ENCODE data around the gene ARAP3.
A peak's percentile ranks its signal among the peaks of the same experiment; 100 is the strongest.
"Not testable (repeated sequence)": the region's sequence is repeated elsewhere in the genome, so short reads cannot be mapped to it uniquely, and the experiment has no call there.

The ARAP3 gene

DNA sequence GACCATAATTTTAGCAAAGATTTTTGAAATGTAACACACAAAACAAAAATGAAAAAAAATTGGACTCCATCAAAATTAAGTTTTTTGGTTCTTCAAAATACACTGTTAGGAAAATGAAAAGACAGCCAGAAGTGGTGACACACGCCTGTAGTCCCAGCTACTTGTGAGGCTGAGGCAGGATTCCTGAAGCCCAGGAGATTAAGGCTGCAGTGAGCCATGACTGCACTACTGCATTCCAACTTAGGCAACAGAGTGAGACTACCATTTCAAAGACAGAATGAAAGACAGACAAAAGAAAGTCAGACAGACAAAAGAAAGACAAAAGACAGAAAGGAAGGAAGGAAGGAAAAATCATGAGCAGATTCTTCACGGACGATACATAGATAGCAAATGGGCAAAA, 70.7 kb downstream of the ARAP3 start:
- DNase-seq = no peak

DNA sequence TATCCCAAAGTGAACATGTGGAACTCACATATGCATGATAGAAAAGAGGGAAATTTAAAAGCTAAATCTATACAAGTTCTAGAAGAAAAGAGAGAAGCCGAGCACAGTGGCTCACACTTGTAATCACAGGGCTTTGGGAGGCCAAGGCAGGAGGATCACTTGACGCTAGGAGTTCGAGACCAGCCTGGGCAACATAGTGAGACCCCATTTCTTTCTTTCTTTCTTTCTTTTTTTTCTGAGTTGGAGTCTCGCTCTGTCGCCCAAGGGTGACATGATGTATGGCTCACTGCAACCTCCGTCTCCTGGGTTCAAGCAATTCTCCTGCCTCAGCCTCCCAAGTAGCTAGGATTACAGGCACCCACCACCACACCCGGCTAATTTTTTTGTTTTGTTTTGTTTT, 72.1 kb downstream of the ARAP3 start:
- DNase-seq = not testable (repeated sequence)

DNA sequence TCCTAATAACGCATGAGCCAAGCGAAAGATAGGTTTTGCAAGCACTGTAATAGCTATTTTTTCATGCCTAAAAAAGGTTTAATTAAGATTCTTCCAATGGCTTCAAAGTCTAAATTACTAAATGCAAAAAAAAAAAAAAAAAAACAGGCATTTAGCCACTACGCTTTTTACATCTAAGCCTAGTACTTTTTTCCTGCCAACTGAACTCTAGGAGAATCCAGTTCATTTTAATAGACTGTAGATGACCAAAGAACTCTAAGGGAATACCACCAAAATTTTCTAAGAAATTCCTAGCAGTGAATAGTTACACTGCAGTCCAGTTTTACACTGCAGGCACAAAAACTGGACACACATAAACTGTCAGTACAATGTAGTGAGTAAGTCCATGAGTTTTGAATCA, 73.0 kb downstream of the ARAP3 start:
- DNase-seq = no peak

DNA sequence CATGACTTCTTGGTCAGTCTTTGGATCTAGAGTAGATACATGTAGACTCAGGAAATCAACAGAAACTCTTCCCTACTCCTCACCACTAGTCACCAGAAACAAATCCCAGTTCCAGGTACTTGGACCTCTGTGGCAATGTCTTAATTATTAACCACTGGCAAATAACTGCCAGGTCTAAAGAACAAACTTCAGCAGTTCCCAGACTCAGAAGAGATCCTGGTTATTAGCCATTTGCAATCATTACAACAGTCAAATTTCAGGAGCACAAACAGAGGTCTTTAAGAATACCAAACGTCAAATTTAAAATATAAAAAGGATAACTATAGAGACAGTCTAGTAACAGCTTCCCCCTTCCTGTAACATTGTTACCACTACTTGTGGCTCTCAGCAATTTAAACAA, 73.5 kb downstream of the ARAP3 start:
- DNase-seq = no peak

DNA sequence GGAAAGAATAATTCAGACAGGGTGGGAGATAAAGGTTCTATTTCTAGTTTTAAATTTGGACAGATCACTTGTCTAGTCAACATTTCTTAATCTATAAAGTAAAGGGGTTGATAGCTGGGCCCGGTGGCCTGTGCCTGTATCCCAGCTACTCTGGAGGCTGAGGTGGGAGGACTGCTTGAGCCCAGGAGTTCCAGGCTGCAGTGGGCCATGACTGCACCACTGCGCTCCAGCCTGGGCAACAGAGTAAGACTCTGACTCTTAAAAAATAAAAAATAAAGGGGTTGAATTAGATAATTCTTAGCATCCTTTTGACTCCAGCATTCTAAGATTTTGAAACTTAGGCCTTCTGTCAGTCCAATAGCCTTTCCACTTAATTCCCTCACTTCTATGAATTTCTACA, 74.0 kb downstream of the ARAP3 start:
- DNase-seq = no peak

DNA sequence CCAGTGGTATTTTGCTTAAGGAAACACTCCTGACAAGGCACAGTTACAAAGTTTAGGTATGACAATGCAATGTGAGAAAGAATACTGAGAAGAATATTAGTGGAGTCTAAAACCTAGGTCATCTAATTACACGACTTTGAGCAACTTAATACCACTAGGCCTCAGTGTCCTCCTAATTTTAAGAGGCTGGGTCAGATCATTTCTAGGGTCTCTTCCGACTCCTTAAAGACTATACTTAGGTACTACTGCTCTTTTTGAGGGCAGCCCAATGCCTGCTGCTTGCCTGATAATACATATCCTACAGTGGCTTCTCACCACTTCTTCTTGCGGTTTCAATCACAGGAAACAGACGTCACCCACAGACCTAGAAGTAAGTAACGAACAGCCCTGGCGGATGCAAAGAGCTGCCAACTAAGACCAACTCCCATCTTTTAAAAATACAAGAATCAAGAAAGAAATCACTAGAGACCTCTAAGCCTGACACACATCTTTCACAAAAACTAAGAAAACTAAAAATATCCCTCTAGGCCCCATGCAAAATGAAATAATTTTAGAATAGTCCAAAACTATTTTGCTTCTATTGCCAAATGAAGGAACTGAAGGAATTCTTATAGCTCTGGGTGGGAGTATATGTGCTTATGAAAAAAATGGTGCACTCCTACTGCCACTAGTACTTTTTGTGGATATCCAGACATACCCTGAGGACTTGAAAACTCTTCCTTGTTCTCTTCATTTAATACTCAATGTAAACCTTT, 76.3 kb downstream of the ARAP3 start:
- peak; percentile 50 for DNase-seq

DNA sequence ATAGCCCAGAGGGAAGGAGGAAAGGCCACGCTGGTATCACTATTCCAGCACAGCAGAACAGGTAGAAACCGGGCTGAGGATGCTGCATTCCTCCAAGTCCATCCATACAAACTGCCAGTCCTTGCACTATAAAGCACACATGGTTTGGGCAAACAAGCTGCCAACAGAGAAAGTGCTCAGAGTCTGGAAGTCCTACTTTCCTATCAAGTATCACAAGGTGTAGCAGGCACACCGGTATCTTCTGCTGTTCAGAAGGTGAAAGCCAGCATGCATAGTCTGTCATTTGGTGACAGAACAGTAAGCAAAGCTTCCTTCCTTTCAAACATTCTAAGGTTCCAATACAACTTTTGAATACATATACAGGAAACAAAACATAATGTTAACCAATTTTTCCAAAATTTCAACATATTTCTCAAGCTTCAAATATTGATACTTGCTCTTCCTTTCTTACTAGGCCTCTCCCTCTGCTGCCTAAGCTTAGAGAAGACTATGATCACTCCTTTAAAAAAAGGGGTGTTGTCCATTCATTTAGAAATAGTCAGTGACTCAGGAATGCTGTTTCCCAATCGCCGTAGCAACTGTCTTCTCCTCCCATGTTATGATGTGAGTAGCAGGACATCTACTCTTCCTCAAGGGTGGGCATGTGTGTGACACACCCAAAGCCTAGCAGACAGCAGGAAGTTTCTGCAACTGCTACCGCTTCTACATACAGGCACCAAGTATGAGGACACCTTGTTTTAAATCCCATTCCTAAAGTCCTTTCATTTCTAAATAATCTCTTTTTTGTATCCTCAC, 77.9 kb downstream of the ARAP3 start:
- DNase-seq = no peak

Measured in stimulated activated naive CD4-positive, alpha-beta T cell treated with Interleukin-2 at 50 U/mL for 16 hours (primary cell).